ENCODE measurements around the gene CAMSAP3. TPM values are rescaled to one million over a fixed set of nuclear protein-coding genes. Genes with fewer than 3 reads are reported as not detected.
"Not testable (repeated sequence)": the region's sequence is repeated elsewhere in the genome, so short reads cannot be mapped to it uniquely, and the experiment has no call there.

CAMSAP3 gene
- total RNA-seq, 1 experiment from 2014 or later: 0.48 TPM

DNA sequence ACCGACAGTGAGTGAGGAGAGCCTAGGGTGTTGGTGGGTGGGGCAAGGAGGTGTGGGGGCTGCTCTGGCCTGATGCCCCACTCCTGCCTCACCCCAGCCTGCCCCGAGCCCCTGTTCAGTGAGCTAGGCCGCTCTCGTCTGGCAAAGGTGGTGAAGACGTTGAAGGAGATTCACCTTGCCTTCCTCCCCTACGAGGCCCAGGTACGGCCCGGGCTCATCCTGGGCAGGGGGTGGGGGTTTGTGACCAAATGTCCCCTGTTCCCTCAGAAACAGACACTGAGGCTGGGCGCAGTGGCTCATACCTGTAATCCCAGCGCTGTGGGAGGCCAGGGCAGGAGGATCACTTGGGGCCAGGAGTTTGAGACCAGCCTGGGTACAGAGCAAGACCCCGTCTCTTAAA is 45.1 kb downstream of the CAMSAP3 start:
- in situ Hi-C loops (cut with HindIII; ENCODE audit: low pct_unique_long_range_greater_than_20kb, low sequenced_read_pairs): no loop called here
- no peak for DNase-seq (ENCODE audit: low read depth, low spot score)

DNA sequence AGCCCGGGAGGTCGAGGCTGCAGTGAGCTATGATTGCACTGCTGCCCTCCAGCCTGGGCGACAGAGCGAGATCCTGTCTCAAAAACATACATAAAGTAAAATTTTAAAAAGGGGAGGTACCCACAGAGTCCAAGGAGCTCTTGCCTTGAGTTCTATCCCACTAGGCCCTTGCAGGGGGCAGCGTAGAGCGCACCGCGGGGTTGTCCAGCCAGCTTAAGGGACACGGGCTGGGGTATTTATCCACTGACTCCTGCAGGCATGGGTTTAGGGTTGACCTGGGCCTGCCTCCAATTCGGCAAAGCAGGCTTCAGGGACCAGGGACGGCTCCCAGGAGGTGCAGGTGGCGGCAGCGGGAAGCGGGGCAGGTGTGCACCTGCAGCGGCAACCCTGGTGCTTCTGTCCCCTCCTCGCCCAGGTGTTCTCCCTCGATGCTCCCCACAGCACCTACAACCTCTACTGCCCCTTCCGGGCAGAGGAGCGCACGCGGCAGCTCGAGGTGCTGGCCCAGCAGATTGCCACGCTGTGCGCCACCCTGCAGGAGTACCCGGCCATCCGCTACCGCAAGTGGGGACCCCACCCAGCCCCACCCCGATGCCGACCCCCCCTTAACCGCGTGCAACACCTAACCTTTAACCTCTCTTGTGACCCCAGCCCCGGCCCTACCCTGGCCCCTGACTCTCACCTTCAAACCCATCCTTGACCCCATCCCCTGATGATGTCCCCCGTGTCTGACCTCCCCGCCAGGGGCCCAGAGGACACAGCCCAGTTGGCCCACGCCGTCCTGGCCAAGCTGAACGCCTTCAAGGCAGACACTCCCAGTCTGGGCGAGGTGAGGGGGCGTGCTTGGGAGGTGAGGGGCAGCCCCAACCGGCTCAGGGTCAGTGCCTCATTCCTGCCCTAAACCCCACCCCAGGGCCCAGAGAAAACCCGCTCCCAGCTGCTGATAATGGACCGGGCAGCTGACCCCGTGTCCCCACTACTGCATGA is 45.9 kb downstream of the CAMSAP3 start:
- in situ Hi-C loops (cut with HindIII; ENCODE audit: low pct_unique_long_range_greater_than_20kb, low sequenced_read_pairs): no loop called here
- DNase-seq (ENCODE audit: low read depth, low spot score): no peak

- in situ Hi-C loops (cut with HindIII; ENCODE audit: low pct_unique_long_range_greater_than_20kb, low sequenced_read_pairs): no loop called here
- no peak for DNase-seq (ENCODE audit: low read depth, low spot score)
Measured at GRCh38 chr19:7642295-7643030, 46.8 kb downstream of the CAMSAP3 start.

DNA sequence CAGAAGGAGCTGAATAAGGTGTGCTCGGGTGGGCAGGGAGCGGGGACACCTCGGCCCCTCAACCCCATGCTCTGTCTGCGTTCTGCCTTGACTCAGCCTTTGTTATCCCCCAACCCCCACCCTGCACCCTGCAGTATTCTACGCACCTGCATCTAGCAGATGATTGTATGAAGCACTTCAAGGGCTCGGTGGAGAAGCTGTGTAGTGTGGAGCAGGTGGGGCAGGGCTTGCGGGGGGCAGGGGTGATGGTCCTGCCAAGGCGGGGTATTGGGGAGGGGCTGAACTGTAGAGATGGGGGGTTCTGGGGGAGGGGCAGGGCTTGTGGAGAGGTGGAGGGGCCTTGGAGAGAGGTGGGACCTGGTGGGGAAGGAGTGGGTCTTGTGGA is 47.4 kb downstream of the CAMSAP3 start:
- DNase-seq (ENCODE audit: low read depth, low spot score): no peak
- in situ Hi-C loops (cut with HindIII; ENCODE audit: low pct_unique_long_range_greater_than_20kb, low sequenced_read_pairs): no loop called here

DNA sequence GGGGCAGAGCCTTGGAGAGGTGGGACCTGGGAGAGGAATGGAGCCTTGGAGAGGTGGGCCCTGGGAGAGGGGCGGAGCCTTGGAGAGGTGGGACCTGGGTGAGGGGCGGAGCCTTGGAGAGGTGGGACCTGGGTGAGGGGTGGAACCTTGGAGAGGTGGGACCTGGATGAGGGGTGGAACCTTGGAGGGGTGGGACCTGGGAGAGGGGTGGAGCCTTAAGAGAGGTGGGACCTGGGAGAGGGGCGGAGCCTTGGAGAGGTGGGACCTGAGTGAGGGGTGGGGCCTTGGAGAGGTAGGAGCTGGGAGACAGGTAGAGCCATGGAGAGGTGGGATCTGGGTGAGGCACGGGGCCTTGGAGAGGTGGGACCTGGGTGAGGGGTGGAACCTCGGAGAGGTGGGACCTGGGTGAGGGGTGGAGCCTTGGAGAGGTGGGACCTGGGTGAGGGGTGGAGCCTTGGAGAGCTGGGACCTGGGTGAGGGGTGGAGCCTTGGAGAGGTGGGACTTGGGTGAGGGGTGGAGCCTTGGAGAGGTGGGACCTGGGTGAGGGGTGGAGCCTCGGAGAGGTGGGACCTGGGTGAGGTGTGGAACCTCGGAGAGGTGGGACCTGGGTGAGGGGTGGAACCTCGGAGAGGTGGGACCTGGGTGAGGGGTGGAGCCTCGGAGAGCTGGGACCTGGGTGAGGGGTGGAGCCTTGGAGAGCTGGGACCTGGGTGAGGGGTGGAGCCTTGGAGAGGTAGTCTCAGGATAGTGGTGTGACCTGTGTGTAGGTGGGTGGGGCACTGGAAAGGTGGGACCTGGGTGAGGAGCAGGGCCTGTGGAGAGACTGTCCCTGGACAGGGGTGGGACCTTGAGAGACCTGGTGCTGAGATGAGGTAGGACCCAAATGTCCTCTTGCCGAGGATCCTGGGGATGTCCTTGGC is 48.2 kb downstream of the CAMSAP3 start:
- DNase-seq (ENCODE audit: low read depth, low spot score): peak; percentile 42
- in situ Hi-C loops (cut with HindIII; ENCODE audit: low pct_unique_long_range_greater_than_20kb, low sequenced_read_pairs): not testable (repeated sequence)

DNA sequence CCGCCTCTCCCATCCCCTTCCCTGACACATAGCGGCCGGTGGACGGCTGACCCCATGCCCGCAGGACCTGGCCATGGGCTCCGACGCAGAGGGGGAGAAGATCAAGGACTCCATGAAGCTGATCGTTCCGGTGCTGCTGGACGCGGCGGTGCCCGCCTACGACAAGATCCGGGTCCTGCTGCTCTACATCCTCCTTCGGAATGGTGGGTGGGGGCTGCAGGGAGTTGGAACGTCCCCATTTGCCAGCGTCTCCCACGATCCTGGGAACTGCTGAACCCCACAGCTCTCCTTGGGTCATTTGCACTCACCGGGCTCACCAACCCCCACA is 48.9 kb downstream of the CAMSAP3 start:
- no peak for DNase-seq (ENCODE audit: low read depth, low spot score)
- in situ Hi-C loops (cut with HindIII; ENCODE audit: low pct_unique_long_range_greater_than_20kb, low sequenced_read_pairs): no loop called here

- no peak for DNase-seq (ENCODE audit: low read depth, low spot score)
- in situ Hi-C loops (cut with HindIII; ENCODE audit: low pct_unique_long_range_greater_than_20kb, low sequenced_read_pairs): no loop called here
Measured at GRCh38 chr19:7645163-7645562, 49.5 kb downstream of the CAMSAP3 start.

DNA sequence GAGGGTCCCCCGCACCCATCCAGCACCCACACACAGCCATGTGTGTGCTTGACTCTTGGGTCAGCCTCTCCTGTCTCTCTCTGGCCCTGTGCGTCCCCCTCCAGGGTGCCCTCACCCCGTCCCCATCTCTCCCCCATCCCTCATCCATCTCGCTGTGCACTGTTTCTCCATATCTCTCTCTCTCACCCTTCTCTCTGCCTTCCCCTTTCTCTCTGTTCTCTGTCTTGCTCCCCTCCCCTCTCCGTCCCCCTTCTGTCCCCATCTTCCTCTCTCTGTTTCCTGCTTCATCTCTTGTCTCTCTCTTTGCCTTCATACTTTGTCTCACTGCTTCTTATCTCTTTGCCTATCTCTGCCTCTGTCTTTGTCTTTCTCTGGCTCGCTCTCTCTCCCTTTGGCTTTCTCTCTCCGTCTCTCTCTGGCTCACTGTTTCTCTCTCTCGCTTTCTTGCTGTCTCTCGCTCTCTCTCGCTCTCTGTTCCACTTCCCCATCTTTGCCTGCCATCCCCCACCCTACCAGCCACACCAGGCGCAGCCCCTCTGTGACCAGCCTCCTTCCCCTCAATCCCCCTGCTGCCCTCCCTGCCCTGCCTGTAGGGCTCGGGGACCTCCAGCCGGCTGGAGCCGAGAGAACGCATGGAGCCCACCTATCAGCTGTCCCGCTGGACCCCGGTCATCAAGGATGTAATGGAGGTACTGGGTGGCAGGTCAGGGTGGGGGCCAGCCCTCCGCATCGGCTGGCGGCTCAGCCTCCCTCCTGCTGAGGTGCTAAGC is 50.2 kb downstream of the CAMSAP3 start:
- no peak for DNase-seq (ENCODE audit: low read depth, low spot score)
- in situ Hi-C loops (cut with HindIII; ENCODE audit: low pct_unique_long_range_greater_than_20kb, low sequenced_read_pairs): no loop called here

DNA sequence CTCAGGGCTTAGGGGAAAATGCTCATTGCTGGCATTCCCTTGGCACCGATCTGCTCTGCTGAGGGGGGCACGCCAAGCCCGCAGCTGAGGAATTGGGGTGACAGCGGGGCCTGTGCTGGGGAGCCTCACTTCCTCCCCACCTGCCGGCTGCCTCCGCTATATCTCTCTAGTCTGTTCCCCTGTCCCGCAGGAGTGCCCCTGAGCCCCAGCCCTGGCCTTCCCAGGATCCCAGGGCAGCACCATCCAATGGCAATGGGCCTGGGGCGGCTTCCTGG is 50.7 kb downstream of the CAMSAP3 start:
- in situ Hi-C loops (cut with HindIII; ENCODE audit: low pct_unique_long_range_greater_than_20kb, low sequenced_read_pairs): no loop called here
- DNase-seq (ENCODE audit: low read depth, low spot score): no peak

- in situ Hi-C loops (cut with HindIII; ENCODE audit: low pct_unique_long_range_greater_than_20kb, low sequenced_read_pairs): no loop called here
Measured at GRCh38 chr19:7647156-7647555, 51.5 kb downstream of the CAMSAP3 start.

GRCh38 chr19:7648265-7649014 is 52.8 kb downstream of the CAMSAP3 start:
- in situ Hi-C loops (cut with HindIII; ENCODE audit: low pct_unique_long_range_greater_than_20kb, low sequenced_read_pairs): no loop called here
- DNase-seq (ENCODE audit: low read depth, low spot score): no peak

More at GRCh38 chr19:7647156-7647555, 51.5 kb downstream of the CAMSAP3 start:
- no peak for DNase-seq (ENCODE audit: low read depth, low spot score)

- in situ Hi-C loops (cut with HindIII; ENCODE audit: low pct_unique_long_range_greater_than_20kb, low sequenced_read_pairs): no loop called here
- no peak for DNase-seq (ENCODE audit: low read depth, low spot score)
Measured at GRCh38 chr19:7650148-7650547, 54.5 kb downstream of the CAMSAP3 start.

- DNase-seq (ENCODE audit: low read depth, low spot score): peak; percentile 59
- in situ Hi-C loops (cut with HindIII; ENCODE audit: low pct_unique_long_range_greater_than_20kb, low sequenced_read_pairs): no loop called here
Measured at GRCh38 chr19:7652061-7652641, 56.5 kb downstream of the CAMSAP3 start.

DNA sequence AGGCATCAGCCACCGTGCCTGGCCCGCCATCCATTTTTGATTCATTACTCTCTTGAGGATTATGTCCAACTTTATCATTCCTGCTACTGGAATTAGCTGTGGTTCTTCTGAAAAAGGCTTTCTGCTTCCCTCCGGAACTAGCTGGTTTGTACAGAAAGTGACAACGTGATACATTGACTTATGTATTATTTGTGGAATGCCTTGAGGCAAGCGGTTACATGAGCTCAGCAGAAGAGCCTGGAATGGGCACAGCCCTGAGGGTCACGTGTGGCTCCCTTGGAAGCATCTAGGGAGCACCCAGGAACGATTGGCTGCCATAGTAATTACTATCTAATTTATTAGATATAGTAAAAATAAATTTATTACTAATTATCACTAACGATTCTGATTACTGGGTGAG is 58.7 kb downstream of the CAMSAP3 start:
- in situ Hi-C loops (cut with HindIII; ENCODE audit: low pct_unique_long_range_greater_than_20kb, low sequenced_read_pairs): no loop called here
- DNase-seq (ENCODE audit: low read depth, low spot score): peak; percentile 75

DNA sequence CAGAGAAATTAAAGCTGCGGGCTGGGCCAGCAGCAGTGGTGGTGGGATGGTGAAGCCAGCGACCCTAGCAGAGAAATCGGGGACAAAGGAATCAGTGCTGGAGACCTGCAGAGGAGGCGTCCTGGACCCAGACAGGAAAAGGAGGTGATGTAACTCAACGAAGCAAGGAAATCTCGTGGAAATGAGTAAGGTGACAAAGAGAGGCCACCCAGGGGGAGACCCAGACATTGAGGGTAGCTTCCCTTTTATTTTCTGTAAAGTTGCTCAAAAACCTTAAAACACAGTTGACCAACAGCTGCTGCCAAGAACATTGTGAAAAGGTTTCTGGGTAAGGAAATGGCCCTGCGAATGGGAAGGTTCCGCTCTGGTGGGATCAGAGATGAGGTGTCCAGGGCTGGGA is 59.9 kb downstream of the CAMSAP3 start:
- in situ Hi-C loops (cut with HindIII; ENCODE audit: low pct_unique_long_range_greater_than_20kb, low sequenced_read_pairs): no loop called here
- no peak for DNase-seq (ENCODE audit: low read depth, low spot score)

GRCh38 chr19:7657131-7657751 is 61.6 kb downstream of the CAMSAP3 start:
- in situ Hi-C loops (cut with HindIII; ENCODE audit: low pct_unique_long_range_greater_than_20kb, low sequenced_read_pairs): no loop called here
- no peak for DNase-seq (ENCODE audit: low read depth, low spot score)
